T-helper 17 cell (primary cell): Measurements from ENCODE around the gene FUT8. TPM values are rescaled to one million over a fixed set of nuclear protein-coding genes. Genes with fewer than 3 reads are reported as not detected.
"Not testable (repeated sequence)": the region's sequence is repeated elsewhere in the genome, so short reads cannot be mapped to it uniquely, and the experiment has no call there.

ENCODE experiments used
- ATAC-seq: fragments of 150-1000 bp; cut with Tn5 transposase; 2 replicates; pipeline ENCODE4 v1.10.0; 2021; ENCODE audit warnings: mild to moderate bottlenecking, moderate library complexity
- DNase-seq, 3 donors: peaks; one replicate each; pipeline versions ENCODE4 v3.0.0 to v3.0.0-alpha.2; 2020 to 2021
- H3K9me3 ChIP-seq: one replicate; pipeline ENCODE4 v1.7.0; 2013; ENCODE audit warnings: low read length, mild to moderate bottlenecking; ENCODE audit not compliant: control insufficient read depth, poor library complexity, severe bottlenecking
- H3K27ac Mint-ChIP-seq: one replicate; pipeline ENCODE4 v1.8.0; 2022; ENCODE audit warnings: mild to moderate bottlenecking, moderate library complexity, mixed read lengths
- H3K27me3 Mint-ChIP-seq: one replicate; pipeline ENCODE4 v1.8.0; 2022; ENCODE audit warnings: mixed read lengths
- H3K36me3 Mint-ChIP-seq: one replicate; pipeline ENCODE4 v1.8.0; 2022; ENCODE audit warnings: low read depth, mixed read lengths
- H3K4me1 Mint-ChIP-seq: one replicate; pipeline ENCODE4 v1.8.0; 2022; ENCODE audit warnings: mild to moderate bottlenecking, mixed read lengths
- H3K4me3 Mint-ChIP-seq: one replicate; pipeline ENCODE4 v1.8.0; 2022; ENCODE audit warnings: mild to moderate bottlenecking, moderate library complexity, mixed read lengths
- total RNA-seq, 4 donors: library from RNA in 2 of 4; stranded (reverse) in 2 of 4; gene quantifications; one replicate each; pipeline ENCODE4 v1.2.3 and lab custom pipeline; 2022 to 2026

The FUT8 gene
- total RNA-seq, 2 donors from 2014 or later, result 45.5 to 51.3 TPM

DNA sequence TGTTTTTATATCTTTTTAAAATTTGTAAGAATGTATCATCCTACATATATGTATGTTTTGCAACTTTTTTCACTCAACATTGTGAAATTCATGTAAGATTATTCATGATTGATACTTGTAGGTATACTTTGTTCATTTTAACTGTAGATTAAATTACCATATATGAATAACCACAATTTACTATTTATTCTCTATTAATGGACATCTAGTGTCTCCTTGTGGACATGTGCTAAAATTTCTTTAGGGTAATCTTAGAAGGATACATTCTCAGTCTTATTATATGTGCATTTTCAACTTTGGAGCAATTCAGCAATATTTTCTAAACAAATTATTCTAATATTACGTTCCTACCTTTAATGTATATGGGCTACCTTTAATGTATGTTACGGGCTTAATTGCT lies 192.4 kb downstream of the FUT8 start:
- no peak for DNase-seq

GRCh38 chr14:65606460-65606859 lies 193.9 kb downstream of the FUT8 start:
- peaks cover 2% of the 10 kb centered on the region for H3K36me3 Mint-ChIP-seq
- H3K27me3 Mint-ChIP-seq, result no peaks in the 10 kb centered on the region
- no peak overlapping the region for H3K27ac Mint-ChIP-seq
- peaks cover 3% of the 10 kb centered on the region for H3K4me1 Mint-ChIP-seq
- H3K9me3 ChIP-seq, result no peaks in the 10 kb centered on the region
- no peak overlapping the region for H3K4me3 Mint-ChIP-seq
- DNase-seq (no peak), ATAC-seq (no peak)

More for the DNA sequence above, 192.4 kb downstream of the FUT8 start:
- Mint-ChIP-seq H3K36me3 (no peaks in the 10 kb centered on the region), H3K4me1 (peaks cover 3% of the 10 kb centered on the region), H3K27me3 (no peaks in the 10 kb centered on the region), H3K4me3 (no peak overlapping the region), H3K27ac (no peak overlapping the region)
- no peaks in the 10 kb centered on the region for H3K9me3 ChIP-seq
- ATAC-seq, result no peak

DNA sequence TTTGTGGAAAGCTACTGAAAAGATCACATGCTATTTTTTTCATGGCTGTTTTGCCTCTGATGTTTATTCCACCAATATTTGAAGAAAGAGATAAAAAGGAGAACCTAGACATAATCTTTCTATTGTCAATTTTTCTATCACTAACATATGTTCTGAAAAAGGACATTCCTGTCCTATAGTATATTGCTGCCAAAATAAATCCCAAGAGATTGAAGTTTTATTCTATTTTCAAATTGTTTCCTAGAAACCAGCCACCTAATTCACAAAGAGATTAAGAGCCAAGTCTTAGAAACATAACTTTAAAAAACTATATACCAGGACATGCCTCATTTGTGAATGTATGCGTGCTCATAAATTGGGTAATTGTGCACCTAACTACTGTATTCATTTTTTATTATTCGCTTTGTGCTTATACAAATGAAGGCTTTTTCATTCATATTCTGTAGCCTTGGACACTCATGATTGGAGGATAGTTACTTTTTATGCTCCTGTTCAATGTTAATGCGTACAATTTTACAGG lies 200.7 kb downstream of the FUT8 start:
- no peak for ATAC-seq
- peaks cover 7% of the 10 kb centered on the region for H3K36me3 Mint-ChIP-seq
- no peaks in the 10 kb centered on the region for H3K27me3 Mint-ChIP-seq
- H3K4me1 Mint-ChIP-seq, result peaks cover 13% of the 10 kb centered on the region
- no peaks in the 10 kb centered on the region for H3K9me3 ChIP-seq
- no peak overlapping the region for H3K4me3 Mint-ChIP-seq
- H3K27ac Mint-ChIP-seq, result peak overlapping the region; percentile 27
- no peak for DNase-seq

DNA sequence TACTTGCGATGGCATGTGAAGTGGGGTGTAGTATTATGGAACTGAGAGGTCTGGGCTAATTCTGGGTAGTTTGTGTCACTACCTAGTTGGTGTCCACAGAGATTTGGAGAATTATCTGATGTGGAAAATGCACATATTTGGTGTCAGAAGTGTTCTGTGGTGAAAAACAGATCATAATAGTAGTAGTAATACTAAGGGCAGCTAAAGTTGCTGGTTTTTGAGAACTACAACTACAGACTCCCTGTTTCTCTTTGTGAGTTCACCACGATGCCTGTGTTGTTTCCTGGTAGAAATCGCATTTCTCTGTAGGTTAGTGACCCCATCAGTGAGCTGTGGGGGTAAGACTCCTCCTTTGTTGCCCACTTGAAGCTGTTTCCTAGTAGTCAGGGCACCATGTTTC lies 206.5 kb downstream of the FUT8 start:
- Mint-ChIP-seq H3K4me3 (no peak overlapping the region), H3K27ac (no peak overlapping the region), H3K36me3 (peaks cover 5% of the 10 kb centered on the region), H3K27me3 (no peaks in the 10 kb centered on the region), H3K4me1 (peaks cover 7% of the 10 kb centered on the region)
- ATAC-seq (no peak), DNase-seq (no peak)
- H3K9me3 ChIP-seq, result no peaks in the 10 kb centered on the region

- H3K9me3 ChIP-seq, result no peaks in the 10 kb centered on the region
- H3K27me3 Mint-ChIP-seq, result no peaks in the 10 kb centered on the region
- no peak overlapping the region for H3K4me3 Mint-ChIP-seq
- DNase-seq (no peak), ATAC-seq (no peak)
- peaks cover 5% of the 10 kb centered on the region for H3K4me1 Mint-ChIP-seq
- peaks cover 5% of the 10 kb centered on the region for H3K36me3 Mint-ChIP-seq
- H3K27ac Mint-ChIP-seq, result no peak overlapping the region
Observed at GRCh38 chr14:65620195-65620594, 207.7 kb downstream of the FUT8 start.

- no peak overlapping the region for H3K27ac Mint-ChIP-seq
- peaks cover 2% of the 10 kb centered on the region for H3K36me3 Mint-ChIP-seq
- no peaks in the 10 kb centered on the region for H3K27me3 Mint-ChIP-seq
- H3K4me3 Mint-ChIP-seq, result no peak overlapping the region
- no peaks in the 10 kb centered on the region for H3K9me3 ChIP-seq
- H3K4me1 Mint-ChIP-seq, result peaks cover 2% of the 10 kb centered on the region
- DNase-seq (no peak), ATAC-seq (no peak)
Observed at GRCh38 chr14:65622703-65623102, 210.2 kb downstream of the FUT8 start.

- ATAC-seq (no peak), DNase-seq (no peak)
- Mint-ChIP-seq H3K27me3 (no peaks in the 10 kb centered on the region), H3K36me3 (peaks cover 2% of the 10 kb centered on the region), H3K4me3 (no peak overlapping the region), H3K27ac (no peak overlapping the region), H3K4me1 (peaks cover 2% of the 10 kb centered on the region)
- no peaks in the 10 kb centered on the region for H3K9me3 ChIP-seq
Observed at GRCh38 chr14:65623759-65624158, 211.2 kb downstream of the FUT8 start.

DNA sequence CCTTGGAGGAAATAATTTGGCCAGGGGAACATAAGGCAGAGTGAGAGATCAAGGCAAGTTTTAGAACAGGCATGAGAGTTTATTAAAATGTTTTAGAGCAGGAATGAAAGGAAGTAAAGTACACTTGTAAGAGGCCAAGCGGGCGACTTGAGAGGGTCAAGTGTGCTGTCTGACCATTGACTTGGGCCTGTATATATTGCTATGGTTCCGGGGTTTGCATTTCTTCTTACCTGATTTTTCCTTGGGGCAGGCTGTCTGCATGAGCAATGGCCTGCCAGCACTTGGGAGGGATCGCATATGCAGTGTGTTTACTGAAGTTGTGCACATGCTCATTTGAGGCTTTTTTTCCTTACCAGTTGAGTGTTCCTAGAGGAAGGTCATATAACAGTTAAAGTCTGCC lies 214.8 kb downstream of the FUT8 start:
- no peak overlapping the region for H3K4me3 Mint-ChIP-seq
- no peak overlapping the region for H3K27ac Mint-ChIP-seq
- ATAC-seq, result no peak
- no peaks in the 10 kb centered on the region for H3K27me3 Mint-ChIP-seq
- DNase-seq, result no peak
- peaks cover 2% of the 10 kb centered on the region for H3K36me3 Mint-ChIP-seq
- no peaks in the 10 kb centered on the region for H3K9me3 ChIP-seq
- H3K4me1 Mint-ChIP-seq, result peaks cover 2% of the 10 kb centered on the region

DNA sequence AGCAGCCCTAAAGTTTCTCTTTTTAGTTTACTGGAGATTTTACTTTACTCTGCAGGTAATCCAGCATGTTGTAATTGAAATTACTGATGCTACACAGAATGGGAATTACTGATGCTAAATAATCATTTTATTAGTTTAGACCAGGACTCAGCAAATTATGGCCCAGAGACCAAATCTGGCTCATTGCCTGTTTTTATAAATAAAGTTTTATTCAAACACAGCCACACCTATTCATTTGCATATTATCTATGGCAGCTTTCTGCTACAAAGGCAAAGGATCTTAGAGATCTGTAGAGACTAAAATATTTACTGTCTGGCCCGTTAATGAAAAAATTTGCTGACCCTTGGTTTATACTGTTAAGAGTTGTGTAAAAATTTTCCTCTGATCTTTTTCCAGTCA lies 216.1 kb downstream of the FUT8 start:
- H3K4me3 Mint-ChIP-seq, result no peak overlapping the region
- H3K4me1 Mint-ChIP-seq, result peaks cover 2% of the 10 kb centered on the region
- H3K36me3 Mint-ChIP-seq, result peaks cover 3% of the 10 kb centered on the region
- ATAC-seq, result no peak
- H3K9me3 ChIP-seq, result no peaks in the 10 kb centered on the region
- no peak for DNase-seq
- H3K27ac Mint-ChIP-seq, result no peak overlapping the region
- no peaks in the 10 kb centered on the region for H3K27me3 Mint-ChIP-seq

- peaks cover 2% of the 10 kb centered on the region for H3K36me3 Mint-ChIP-seq
- H3K27ac Mint-ChIP-seq, result no peak overlapping the region
- H3K27me3 Mint-ChIP-seq, result no peaks in the 10 kb centered on the region
- no peak for DNase-seq
- H3K4me1 Mint-ChIP-seq, result peaks cover 6% of the 10 kb centered on the region
- H3K9me3 ChIP-seq, result no peaks in the 10 kb centered on the region
- ATAC-seq, result no peak
- H3K4me3 Mint-ChIP-seq, result no peak overlapping the region
Observed at GRCh38 chr14:65631040-65631439, 218.5 kb downstream of the FUT8 start.

GRCh38 chr14:65632487-65632886 lies 220.0 kb downstream of the FUT8 start:
- peaks cover 15% of the 10 kb centered on the region for H3K4me1 Mint-ChIP-seq
- H3K9me3 ChIP-seq, result no peaks in the 10 kb centered on the region
- no peak overlapping the region for H3K4me3 Mint-ChIP-seq
- H3K27me3 Mint-ChIP-seq, result no peaks in the 10 kb centered on the region
- DNase-seq (no peak), ATAC-seq (no peak)
- peaks cover 2% of the 10 kb centered on the region for H3K36me3 Mint-ChIP-seq
- H3K27ac Mint-ChIP-seq, result no peak overlapping the region

DNA sequence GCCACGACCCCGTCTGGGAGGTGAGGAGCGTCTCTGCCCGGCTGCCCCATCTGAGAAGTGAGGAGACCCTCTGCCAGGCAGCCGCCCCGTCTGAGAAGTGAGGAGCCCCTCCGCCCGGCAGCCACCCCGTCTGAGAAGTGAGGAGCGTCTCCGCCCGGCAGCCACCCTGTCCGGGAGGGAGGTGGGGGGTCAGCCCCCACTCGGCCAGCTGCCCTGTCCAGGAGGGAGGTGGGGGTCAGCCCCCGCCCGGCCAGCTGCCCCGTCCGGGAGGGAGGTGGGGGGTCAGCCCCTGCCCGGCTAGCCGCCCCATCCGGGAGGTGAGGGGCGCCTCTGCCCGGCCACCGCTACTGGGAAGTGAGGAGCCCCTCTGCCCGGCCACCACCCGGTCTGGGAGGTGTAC lies 221.1 kb downstream of the FUT8 start:
- not testable (repeated sequence) for H3K27ac Mint-ChIP-seq, H3K36me3 Mint-ChIP-seq, ATAC-seq, H3K4me3 Mint-ChIP-seq, DNase-seq, H3K27me3 Mint-ChIP-seq, H3K9me3 ChIP-seq
- H3K4me1 Mint-ChIP-seq, result peaks cover 22% of the 10 kb centered on the region

DNA sequence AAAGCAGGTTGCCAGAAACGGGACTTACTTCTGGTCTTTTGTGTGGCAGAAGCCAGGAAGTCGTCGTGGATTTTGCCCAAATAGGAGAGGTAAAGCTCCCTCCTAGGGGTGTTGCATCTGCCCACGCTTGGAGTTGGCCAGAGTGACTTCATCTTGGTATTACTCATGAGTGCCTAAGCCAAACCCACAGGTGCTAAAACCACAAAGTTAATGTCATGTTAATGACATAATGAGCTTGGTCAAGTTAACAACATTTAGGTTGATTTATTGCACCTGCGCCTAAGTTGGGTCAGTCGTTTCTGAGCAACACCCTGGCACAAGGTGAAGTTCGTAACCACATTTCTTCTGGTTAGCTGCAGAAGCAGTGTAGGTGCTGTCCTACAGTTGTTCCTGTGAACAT lies 225.2 kb downstream of the FUT8 start:
- Mint-ChIP-seq H3K4me3 (no peak overlapping the region), H3K27me3 (no peaks in the 10 kb centered on the region), H3K4me1 (peaks cover 29% of the 10 kb centered on the region), H3K36me3 (no peaks in the 10 kb centered on the region), H3K27ac (peak overlapping the region; percentile 4)
- H3K9me3 ChIP-seq, result no peaks in the 10 kb centered on the region
- ATAC-seq, result peak; percentile 25
- no peak for DNase-seq

DNA sequence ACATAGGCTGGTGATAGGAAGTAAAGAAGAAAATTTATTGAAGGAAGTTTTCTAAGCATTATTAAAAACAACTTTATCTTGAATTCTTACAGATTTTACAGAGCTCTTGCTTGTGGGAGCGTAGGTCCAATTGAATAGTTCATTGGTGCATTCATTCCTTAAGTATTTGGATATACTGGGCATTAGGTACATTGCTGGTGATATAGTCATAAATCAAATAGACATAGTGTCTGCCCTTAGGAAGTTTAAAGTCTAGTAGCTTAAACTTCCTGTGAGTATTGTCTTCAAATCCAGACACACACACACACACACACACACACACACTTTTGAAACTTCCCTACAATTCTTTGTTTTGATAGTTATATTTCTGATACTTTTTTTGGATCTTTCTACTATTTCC lies 226.7 kb downstream of the FUT8 start:
- Mint-ChIP-seq H3K36me3 (no peaks in the 10 kb centered on the region), H3K4me3 (no peak overlapping the region)
- DNase-seq, result no peak

More for the DNA sequence above, 226.7 kb downstream of the FUT8 start:
- H3K4me1 Mint-ChIP-seq, result peaks cover 29% of the 10 kb centered on the region
- no peak overlapping the region for H3K27ac Mint-ChIP-seq
- no peak for ATAC-seq
- H3K9me3 ChIP-seq, result no peaks in the 10 kb centered on the region
- no peaks in the 10 kb centered on the region for H3K27me3 Mint-ChIP-seq
